ENCODE data around the gene MUC6. TPM values are rescaled to one million over a fixed set of nuclear protein-coding genes. Genes with fewer than 3 reads are reported as not detected.

The MUC6 gene
- total RNA-seq, 1 donor from 2014 or later = not detected

DNA sequence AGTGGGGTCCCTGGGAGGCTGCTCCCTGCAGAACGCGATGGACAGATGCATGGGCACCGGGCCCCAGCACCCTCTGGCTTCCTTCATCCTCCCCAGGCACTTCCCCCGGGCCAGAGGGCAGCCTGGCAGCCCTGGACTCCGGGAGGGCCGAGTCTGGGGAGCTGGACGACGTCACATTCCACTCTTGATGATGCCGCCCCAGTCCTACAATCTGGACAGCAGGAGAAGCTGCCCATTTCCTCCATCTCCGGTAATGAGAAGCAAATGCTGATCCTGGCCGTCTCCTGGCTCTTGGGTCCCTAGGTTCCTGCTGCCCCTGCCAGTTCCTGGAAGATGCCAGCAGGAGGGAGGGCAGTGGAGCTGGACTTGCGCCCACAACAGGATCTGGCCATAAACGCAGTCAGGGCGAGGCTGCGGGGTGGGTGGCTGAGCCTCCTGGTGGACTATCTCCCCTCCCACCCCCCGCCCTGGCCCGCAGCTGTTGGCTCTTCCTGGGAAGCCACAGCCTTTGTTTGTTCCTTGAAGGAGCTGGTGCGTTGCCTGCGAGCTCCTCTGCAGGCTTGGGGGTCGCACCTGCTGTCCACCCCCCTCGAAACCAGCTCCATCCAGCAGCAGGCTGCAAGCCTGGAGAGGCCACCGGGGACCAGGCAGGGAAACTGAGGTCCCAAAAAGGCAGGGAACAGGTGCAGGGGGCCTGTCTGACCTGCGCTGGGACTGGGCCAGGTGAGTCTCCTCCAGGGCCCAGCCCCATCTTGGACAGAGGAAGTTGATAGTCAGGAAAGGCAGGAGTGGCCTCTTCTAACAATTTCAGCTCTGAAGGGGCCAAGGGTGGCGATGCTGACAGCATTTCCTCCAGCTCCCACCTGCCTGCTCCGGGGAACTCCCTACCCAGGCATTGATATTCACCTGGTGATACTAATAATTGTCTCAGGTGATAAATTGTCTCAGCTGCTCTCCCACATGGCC lies 17.9 kb upstream of the MUC6 start:
- intact Hi-C loops (cut with DNase I) = no loop called here
- H3K4me3 ChIP-seq = no peak overlapping the region
- ATAC-seq = no peak

DNA sequence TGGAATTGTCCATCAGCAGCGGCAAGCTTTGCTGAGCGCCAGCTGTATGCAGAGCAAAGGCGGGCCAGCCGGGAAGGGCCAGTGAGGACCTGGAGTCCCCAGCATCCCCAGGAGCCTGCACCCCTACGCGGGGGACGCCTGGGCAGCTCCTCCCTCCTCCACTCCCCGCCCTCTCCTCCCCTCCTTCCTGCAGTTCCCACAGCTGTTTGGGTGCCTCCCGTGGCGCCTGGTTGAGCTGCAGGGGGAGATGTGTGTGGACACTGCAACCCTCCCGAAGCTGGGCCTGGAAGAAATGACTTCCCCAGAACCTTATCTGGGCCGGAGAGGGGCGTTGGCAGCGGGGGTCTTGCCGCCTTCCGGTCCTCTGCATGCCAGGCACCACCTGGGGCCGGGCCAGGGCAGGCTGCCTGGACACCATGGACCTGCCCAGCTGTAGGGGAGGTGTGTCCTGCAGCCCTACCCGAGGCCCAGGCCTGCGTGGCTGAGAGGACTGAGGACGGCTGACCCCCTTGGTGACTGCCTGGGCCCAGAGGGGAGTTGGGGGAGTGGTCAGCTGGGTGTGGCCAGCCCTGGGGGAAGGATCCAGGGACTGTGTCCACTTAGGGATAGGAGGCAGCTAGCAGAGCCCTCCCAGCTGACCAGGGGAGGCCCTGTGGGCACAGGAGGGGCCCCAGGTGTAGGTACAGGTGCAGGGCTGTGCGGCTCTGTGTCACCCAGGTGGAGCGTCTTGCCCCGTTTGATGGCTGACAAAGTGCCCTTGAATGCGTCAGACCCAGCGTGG lies 16.8 kb upstream of the MUC6 start:
- ATAC-seq (no peak), DNase-seq (peak; percentile 57)
- TF ChIP-seq, protein P1, sequence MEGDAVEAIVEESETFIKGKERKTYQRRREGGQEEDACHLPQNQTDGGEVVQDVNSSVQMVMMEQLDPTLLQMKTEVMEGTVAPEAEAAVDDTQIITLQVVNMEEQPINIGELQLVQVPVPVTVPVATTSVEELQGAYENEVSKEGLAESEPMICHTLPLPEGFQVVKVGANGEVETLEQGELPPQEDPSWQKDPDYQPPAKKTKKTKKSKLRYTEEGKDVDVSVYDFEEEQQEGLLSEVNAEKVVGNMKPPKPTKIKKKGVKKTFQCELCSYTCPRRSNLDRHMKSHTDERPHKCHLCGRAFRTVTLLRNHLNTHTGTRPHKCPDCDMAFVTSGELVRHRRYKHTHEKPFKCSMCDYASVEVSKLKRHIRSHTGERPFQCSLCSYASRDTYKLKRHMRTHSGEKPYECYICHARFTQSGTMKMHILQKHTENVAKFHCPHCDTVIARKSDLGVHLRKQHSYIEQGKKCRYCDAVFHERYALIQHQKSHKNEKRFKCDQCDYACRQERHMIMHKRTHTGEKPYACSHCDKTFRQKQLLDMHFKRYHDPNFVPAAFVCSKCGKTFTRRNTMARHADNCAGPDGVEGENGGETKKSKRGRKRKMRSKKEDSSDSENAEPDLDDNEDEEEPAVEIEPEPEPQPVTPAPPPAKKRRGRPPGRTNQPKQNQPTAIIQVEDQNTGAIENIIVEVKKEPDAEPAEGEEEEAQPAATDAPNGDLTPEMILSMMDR (IDR thresholded peaks at IDR 0.05) = no peak
- Histone ChIP-seq H3K36me3 (no peaks in the 10 kb centered on the region), H3K27ac (no peak overlapping the region), H3K27me3 (peaks cover 15% of the 10 kb centered on the region), H3K4me1 (peaks cover 7% of the 10 kb centered on the region), H3K4me3 (no peak overlapping the region), H3K9me3 (no peaks in the 10 kb centered on the region)
- intact Hi-C loops (cut with DNase I) = no loop called here

More for the DNA sequence above, 17.9 kb upstream of the MUC6 start:
- H3K9me3 ChIP-seq = no peaks in the 10 kb centered on the region
- no peaks in the 10 kb centered on the region for H3K36me3 ChIP-seq
- peaks cover 7% of the 10 kb centered on the region for H3K4me1 ChIP-seq
- TF ChIP-seq, protein P1 (IDR thresholded peaks at IDR 0.05) = no peak
- peak; percentile 64 for DNase-seq
- no peak overlapping the region for H3K27ac ChIP-seq
- peaks cover 15% of the 10 kb centered on the region for H3K27me3 ChIP-seq

DNA sequence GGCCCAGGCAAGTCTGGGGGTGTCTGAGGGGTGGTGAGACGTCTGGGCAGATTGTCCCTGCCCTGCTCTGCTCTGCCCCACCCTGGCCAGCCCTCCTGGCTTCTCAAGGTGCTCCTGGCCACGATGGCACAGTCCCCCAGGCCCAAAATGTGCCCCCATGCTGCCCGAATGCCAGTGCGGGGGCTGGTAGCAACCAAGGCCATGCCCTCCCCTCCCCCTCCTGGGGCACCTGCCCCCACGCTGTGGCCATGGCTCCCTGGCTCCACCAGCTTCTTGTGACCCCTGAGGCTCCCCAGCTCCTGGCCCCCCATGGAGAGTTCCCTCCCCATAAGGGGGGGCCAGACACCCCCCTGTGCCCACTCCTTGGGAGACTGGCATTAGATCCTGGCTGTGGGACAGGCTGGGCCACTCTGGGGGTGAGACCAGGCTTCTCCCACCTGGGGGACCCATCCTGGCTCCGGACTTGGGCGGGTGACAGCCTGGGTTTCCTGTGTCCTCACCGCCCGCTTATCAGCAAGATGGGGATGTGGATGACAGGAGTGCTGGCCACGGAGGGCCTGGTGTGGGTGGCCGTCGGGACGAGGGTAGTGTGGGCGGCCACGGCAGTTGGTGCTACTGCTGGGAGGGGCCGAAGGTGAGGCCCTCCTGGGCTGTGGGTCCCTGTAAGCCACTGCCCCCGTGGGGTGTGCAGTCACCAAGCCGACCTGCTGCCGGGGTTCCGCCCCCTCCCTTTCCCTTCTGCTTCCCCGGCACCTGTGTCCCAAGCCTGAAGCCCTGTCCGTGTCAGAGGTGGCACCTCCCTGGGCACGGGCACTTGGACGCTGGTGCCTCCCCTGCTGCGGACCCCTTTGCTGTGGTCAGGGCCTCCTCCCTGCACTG lies 15.9 kb upstream of the MUC6 start:
- Histone ChIP-seq H3K27me3 (peaks cover 15% of the 10 kb centered on the region), H3K27ac (no peak overlapping the region), H3K9me3 (no peaks in the 10 kb centered on the region), H3K4me3 (no peak overlapping the region), H3K4me1 (peaks cover 7% of the 10 kb centered on the region), H3K36me3 (no peaks in the 10 kb centered on the region)
- intact Hi-C loops (cut with DNase I) = no loop called here
- ATAC-seq (no peak), DNase-seq (peak; percentile 60)
- TF ChIP-seq, protein P1 (IDR thresholded peaks at IDR 0.05) = no peak

DNA sequence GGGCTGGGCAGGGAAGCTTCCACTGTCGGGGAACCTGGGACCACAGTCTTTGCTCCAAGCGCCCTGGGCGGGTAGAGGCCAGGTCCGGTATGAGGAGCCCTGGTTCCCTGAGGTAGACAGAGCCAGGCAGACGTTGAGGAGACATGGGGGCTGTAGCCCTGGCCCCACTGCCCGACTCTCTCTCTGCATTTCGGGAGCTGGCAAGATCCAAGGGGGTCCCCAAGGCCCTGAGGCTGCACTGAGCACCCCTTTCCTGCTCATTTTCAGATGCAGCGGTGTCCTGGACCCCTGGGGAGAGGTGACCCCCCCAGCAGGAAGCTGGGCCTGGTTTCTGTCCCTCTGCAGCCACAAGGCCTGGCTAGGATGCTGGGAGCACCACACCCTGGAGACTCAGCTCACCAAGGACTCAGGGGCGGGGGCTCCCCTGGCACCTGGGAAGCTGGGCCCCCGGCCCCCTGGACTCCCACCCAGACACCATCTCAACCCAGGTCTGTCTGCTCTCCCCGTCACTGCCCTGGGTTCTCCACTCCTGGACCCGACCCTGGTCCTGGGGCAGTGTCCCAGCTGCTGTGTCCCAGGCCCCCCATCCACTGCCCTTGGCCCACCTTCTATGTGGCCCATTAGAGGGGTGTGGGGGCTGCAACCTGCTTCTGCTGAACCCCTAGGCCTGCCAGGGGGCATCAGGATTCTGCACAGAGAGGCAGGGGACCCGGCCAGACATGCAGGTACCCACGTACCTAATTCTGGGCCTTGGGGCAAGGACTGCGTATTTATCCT lies 15.0 kb upstream of the MUC6 start:
- peaks cover 15% of the 10 kb centered on the region for H3K27me3 ChIP-seq
- H3K36me3 ChIP-seq = no peaks in the 10 kb centered on the region
- H3K9me3 ChIP-seq = no peaks in the 10 kb centered on the region
- H3K4me3 ChIP-seq = no peak overlapping the region
- no peak overlapping the region for H3K27ac ChIP-seq
- peaks cover 7% of the 10 kb centered on the region for H3K4me1 ChIP-seq
- intact Hi-C loops (cut with DNase I) = no loop called here
- ATAC-seq = no peak
- TF ChIP-seq, protein P1 (IDR thresholded peaks at IDR 0.05) = no peak
- DNase-seq = peak; percentile 51
